CD4-positive, alpha-beta T cell (primary cell): ENCODE measurements around the gene SPIRE2. TPM values are rescaled to one million over a fixed set of nuclear protein-coding genes. Genes with fewer than 3 reads are reported as not detected.
A peak's percentile ranks its signal among the peaks of the same experiment; 100 is the strongest.

Source experiments
- ATAC-seq: fragments of 200-7000 bp; cut with Tn5 transposase; one replicate; pipeline ENCODE4 v1.10.0; 2022; ENCODE audit warnings: mild to moderate bottlenecking; ENCODE audit not compliant: poor library complexity
- CTCF ChIA-PET: fragments of 350-600 bp; sonication (Branson Sonifier 250); formaldehyde crosslinking; loops from one replicate; lab custom pipeline; 2021; ENCODE audit warnings: antibody characterized with exemption, inconsistent platforms; lab: Charles Lee
- POLR2A ChIA-PET: fragments of 350-600 bp; sonication (Branson Sonifier 250); formaldehyde crosslinking; loops from one replicate; lab custom pipeline; 2021; ENCODE audit warnings: antibody characterized with exemption, inconsistent platforms; lab: Charles Lee
- DNase-seq, 14 experiments: peaks; one replicate each; pipeline ENCODE4 v3.0.0-alpha.2; 2013 to 2020; ENCODE audit warnings: mixed read lengths in 2 of 14
- H3K27ac ChIP-seq, 2 donors: one replicate each; pipeline versions ENCODE4 v1.5.1 to v1.7.0; 2013; ENCODE audit warnings: low read length in 2 of 2, low read depth in 1 of 2, mild to moderate bottlenecking in 1 of 2
- H3K27me3 ChIP-seq, 2 experiments: 1 replicate in 1 of 2; 2 replicates in 1 of 2; pipeline versions ENCODE4 v1.6.1 to v1.7.0; 2013; ENCODE audit warnings: low read length in 2 of 2, control low read depth in 1 of 2, mild to moderate bottlenecking in 1 of 2, moderate library complexity in 1 of 2; ENCODE audit not compliant: insufficient read depth in 2 of 2, control insufficient read depth in 1 of 2
- H3K36me3 ChIP-seq: one replicate; pipeline ENCODE4 v1.6.1; 2013; ENCODE audit warnings: low read length, control low read depth; ENCODE audit not compliant: insufficient read depth
- H3K4me1 ChIP-seq: one replicate; pipeline ENCODE4 v1.6.1; 2013; ENCODE audit warnings: low read length, control low read depth; ENCODE audit not compliant: insufficient read depth
- H3K4me3 ChIP-seq: one replicate; pipeline ENCODE4 v1.5.1; 2013; ENCODE audit warnings: mild to moderate bottlenecking, low read length, moderate library complexity
- H3K9me3 ChIP-seq, 2 experiments: 1 replicate in 1 of 2; 2 replicates in 1 of 2; pipeline versions ENCODE4 v1.6.1 to v1.7.0; 2013; ENCODE audit warnings: low read length in 2 of 2, mild to moderate bottlenecking in 2 of 2, control low read depth in 1 of 2, moderate library complexity in 1 of 2; ENCODE audit not compliant: control insufficient read depth in 1 of 2, insufficient read depth in 1 of 2
- H3K27ac Mint-ChIP-seq: one replicate; pipeline ENCODE4 v1.8.0; 2020; ENCODE audit warnings: mixed read lengths
- H3K27me3 Mint-ChIP-seq: one replicate; pipeline ENCODE4 v1.8.0; 2021; ENCODE audit warnings: mixed read lengths
- H3K36me3 Mint-ChIP-seq: one replicate; pipeline ENCODE4 v1.8.0; 2021; ENCODE audit warnings: low read depth, mixed read lengths
- H3K4me1 Mint-ChIP-seq: one replicate; pipeline ENCODE4 v1.8.0; 2021; ENCODE audit warnings: low read depth, mixed read lengths
- H3K4me3 Mint-ChIP-seq: one replicate; pipeline ENCODE4 v1.8.0; 2020; ENCODE audit warnings: mild to moderate bottlenecking, mixed read lengths
- H3K9me3 Mint-ChIP-seq: one replicate; pipeline ENCODE4 v1.8.0; 2020; ENCODE audit warnings: mixed read lengths
- intact Hi-C, 2 experiments: fragments of 100-400 bp; cut with DNase I in 1 of 2; cut with micrococcal nuclease in 1 of 2; formaldehyde crosslinking; loops; one replicate each; pipeline versions ENCODE4 v1.15.1 to v1.9.0; 2023 to 2025; cut with DNase I, micrococcal nuclease
- total RNA-seq, 174 experiments: library from RNA in 2 of 174; stranded (reverse) in 2 of 174; gene quantifications; one replicate each; pipeline ENCODE4 v1.2.3 and lab custom pipeline; 2021 to 2026
- TF ChIP-seq, protein P1 (sequence below): fragments of 200-600 bp; IDR thresholded peaks from one replicate; pipeline ENCODE4 v1.8.0; 2022; ENCODE audit warnings: antibody characterized with exemption, mild to moderate bottlenecking

The SPIRE2 gene
- total RNA-seq, 2 experiments from 2014 or later = 1.1 TPM

DNA sequence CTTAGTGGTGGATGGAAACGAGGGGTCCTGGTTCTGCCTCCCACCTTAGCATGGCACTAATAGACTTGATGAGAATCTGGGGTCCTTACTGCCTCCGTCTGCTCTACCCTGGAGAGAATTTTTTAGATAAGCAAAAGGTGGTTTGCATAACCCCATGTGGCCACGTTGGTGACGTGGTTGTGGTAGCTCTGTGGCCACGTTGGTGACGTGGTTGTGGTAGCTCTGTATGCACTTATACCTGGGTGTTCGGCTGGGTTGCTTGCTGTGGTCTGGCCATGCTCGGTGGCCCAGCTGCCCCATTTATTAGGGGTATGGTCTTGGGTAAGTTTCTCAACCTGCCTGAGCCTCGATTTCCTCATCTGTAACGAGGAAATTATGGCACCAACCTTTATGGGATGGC lies 13.0 kb downstream of the SPIRE2 start:
- Mint-ChIP-seq H3K36me3 (no peaks in the 10 kb centered on the region), H3K27ac (peak overlapping the region; percentile 61), H3K27me3 (no peaks in the 10 kb centered on the region), H3K9me3 (no peaks in the 10 kb centered on the region), H3K4me1 (peaks cover 24% of the 10 kb centered on the region), H3K4me3 (no peak overlapping the region)
- H3K4me1 ChIP-seq = peaks cover 37% of the 10 kb centered on the region
- intact Hi-C loops = no loop called here
- POLR2A ChIA-PET = interaction anchor here (1.4 kb wide), 1 partner anchor 12 kb away, joined by 4 read pairs; the partner anchor contains the start of gene SPIRE2
- no peaks in the 10 kb centered on the region for H3K36me3 ChIP-seq
- no peak overlapping the region for H3K4me3 ChIP-seq
- DNase-seq = peak in 12 of 14 experiments; percentile 17 to 71 (median 34)
- ATAC-seq = peak; percentile 51
- CTCF ChIA-PET = interaction anchor here (1.0 kb wide), 1 partner anchor 24 kb away, joined by 5 read pairs; no protein-coding TSS in a partner anchor
- no peaks in the 10 kb centered on the region for H3K27me3 ChIP-seq
- no peak overlapping the region for H3K27ac ChIP-seq
- H3K9me3 ChIP-seq = no peaks in the 10 kb centered on the region
- TF ChIP-seq, protein P1, sequence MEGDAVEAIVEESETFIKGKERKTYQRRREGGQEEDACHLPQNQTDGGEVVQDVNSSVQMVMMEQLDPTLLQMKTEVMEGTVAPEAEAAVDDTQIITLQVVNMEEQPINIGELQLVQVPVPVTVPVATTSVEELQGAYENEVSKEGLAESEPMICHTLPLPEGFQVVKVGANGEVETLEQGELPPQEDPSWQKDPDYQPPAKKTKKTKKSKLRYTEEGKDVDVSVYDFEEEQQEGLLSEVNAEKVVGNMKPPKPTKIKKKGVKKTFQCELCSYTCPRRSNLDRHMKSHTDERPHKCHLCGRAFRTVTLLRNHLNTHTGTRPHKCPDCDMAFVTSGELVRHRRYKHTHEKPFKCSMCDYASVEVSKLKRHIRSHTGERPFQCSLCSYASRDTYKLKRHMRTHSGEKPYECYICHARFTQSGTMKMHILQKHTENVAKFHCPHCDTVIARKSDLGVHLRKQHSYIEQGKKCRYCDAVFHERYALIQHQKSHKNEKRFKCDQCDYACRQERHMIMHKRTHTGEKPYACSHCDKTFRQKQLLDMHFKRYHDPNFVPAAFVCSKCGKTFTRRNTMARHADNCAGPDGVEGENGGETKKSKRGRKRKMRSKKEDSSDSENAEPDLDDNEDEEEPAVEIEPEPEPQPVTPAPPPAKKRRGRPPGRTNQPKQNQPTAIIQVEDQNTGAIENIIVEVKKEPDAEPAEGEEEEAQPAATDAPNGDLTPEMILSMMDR = no peak

DNA sequence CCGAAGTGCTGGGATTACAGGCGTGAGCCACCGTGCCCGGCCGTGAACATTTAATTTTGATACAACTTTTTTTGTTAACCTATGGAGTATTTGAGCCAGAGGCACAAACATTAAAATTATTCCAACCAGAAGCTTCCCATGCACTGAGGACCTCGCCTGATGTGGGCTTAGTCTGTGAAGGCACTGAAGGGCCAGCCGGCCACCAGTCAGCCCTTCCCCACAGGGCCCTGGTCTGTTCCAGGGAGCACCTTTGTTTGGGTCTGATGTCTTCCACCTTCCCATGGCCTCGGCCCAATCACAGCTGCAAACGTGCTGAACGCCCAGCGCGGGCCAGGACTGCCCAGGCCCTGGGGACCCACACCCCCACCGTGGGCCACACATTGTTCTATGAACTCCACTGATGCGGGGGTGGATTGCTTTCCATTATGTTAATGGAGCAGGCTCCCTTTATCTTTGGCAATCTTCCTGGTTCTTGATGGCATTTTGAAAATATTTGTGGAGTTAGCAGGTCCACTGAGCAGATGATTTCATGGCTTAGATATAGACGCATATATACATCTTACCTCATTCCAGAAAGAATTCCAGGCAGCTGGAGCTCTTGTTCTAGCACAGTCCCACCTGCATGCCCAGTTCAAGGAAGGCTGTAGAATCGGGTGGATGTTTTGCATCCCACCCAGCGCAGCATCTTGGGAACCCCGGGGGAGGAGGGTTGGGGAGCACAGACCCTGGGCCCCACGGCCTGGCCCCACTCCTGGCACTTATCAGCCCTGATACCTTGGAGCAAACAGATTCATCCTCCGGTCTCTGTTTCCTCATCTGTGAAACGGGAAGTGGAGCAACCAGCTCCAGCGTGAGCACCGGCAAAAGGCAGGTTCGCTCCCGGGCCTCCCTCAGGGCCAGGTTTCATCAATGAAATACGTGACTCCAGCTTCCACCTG lies 14.5 kb downstream of the SPIRE2 start:
- TF ChIP-seq, protein P1 = no peak
- Mint-ChIP-seq H3K27me3 (no peaks in the 10 kb centered on the region), H3K4me1 (peaks cover 17% of the 10 kb centered on the region), H3K4me3 (no peak overlapping the region), H3K27ac (no peak overlapping the region), H3K36me3 (no peaks in the 10 kb centered on the region), H3K9me3 (no peaks in the 10 kb centered on the region)
- CTCF ChIA-PET = interaction anchor here (1.0 to 2.0 kb wide), 2 partner anchors 18 to 26 kb away, joined by 5 to 6 read pairs; no protein-coding TSS in a partner anchor
- peaks cover 29% of the 10 kb centered on the region for H3K4me1 ChIP-seq
- H3K9me3 ChIP-seq = no peaks in the 10 kb centered on the region
- H3K4me3 ChIP-seq = no peak overlapping the region
- ATAC-seq (no peak), DNase-seq (no peak)
- no peaks in the 10 kb centered on the region for H3K27me3 ChIP-seq
- POLR2A ChIA-PET = interaction anchor here (1.4 kb wide), 1 partner anchor 14 kb away, joined by 4 read pairs; the partner anchor contains the start of gene SPIRE2
- intact Hi-C loops = no loop called here
- no peak overlapping the region for H3K27ac ChIP-seq
- H3K36me3 ChIP-seq = no peaks in the 10 kb centered on the region

DNA sequence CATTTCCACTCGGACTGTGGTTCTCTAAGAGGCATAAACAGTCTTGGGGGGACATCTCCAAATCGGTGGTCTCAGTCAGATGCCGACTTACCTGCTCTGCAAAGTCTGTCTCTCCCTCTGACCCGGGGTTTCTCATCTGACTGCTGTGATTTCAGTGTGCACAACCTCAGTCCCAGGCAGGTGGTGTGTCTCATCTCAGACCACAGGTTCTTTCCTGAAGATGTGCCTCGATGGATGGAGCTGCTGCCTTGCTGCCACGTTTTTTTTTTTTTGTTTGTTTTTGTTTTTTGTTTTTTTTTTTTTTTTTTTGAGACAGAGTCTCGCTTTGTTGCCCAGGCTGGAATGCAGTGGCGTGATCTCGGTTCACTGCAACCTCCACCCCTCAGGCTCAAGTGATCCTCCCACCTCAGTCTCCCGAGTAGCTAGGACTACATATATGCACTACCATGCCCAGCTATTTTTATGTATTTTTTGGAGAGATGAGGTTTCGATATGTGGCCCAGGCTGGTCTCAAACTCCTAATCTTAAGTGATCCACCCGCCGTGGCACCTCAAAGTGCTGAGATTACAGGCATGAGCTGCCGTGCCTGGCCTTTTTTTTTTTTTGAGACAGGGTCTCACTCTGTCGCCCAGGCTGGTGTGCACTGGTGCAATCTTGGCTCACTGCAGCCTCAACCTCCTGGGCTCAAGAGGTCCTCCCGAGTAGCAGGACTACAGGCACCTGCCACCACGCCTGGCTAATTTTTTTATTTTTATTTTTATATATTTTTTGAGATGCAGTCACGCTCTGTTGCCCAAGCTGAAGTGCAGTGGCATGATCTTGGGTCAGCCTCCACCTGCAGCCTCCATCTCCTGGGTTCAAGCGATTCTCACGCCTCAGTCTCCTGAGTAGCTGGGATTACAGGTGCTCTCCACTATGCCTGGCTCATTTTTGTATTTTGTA lies 15.4 kb downstream of the SPIRE2 start:
- ATAC-seq (no peak), DNase-seq (no peak)
- H3K27me3 ChIP-seq = no peaks in the 10 kb centered on the region
- TF ChIP-seq, protein P1 = no peak
- ChIA-PET POLR2A (no interaction called here), CTCF (interaction anchor here (2.0 kb wide), 1 partner anchor 17 kb away, joined by 6 read pairs; no protein-coding TSS in a partner anchor)
- intact Hi-C loops = no loop called here
- no peaks in the 10 kb centered on the region for H3K9me3 ChIP-seq
- Mint-ChIP-seq H3K27me3 (no peaks in the 10 kb centered on the region), H3K27ac (no peak overlapping the region), H3K4me1 (peaks cover 10% of the 10 kb centered on the region), H3K9me3 (no peaks in the 10 kb centered on the region), H3K36me3 (no peaks in the 10 kb centered on the region), H3K4me3 (no peak overlapping the region)
- H3K4me1 ChIP-seq = peaks cover 20% of the 10 kb centered on the region
- no peaks in the 10 kb centered on the region for H3K36me3 ChIP-seq
- H3K4me3 ChIP-seq = no peak overlapping the region
- H3K27ac ChIP-seq = no peak overlapping the region
